HAP-1 (cell line): ENCODE results near the gene MMP15.

Source experiments
- DNase-seq, 2 experiments: peaks; one replicate each; pipeline ENCODE4 v3.0.0-alpha.2; 2016 to 2020; ENCODE audit warnings: low spot score in 2 of 2
- H3K27me3 ChIP-seq: fragments of 250-450 bp; sonication (Bioruptor Pico); 2 replicates; pipeline ENCODE4 v1.5.1; 2020; ENCODE audit warnings: low read depth, mild to moderate bottlenecking, moderate library complexity
- H3K36me3 ChIP-seq: fragments of 250-450 bp; sonication (Bioruptor Pico); replicated peaks from 2 replicates; pipeline ENCODE4 v1.5.1; 2020; ENCODE audit warnings: mild to moderate bottlenecking
- H3K4me1 ChIP-seq: fragments of 250-450 bp; sonication (Bioruptor Pico); 2 replicates; pipeline ENCODE4 v1.5.1; 2020; ENCODE audit warnings: mild to moderate bottlenecking
- H3K4me3 ChIP-seq: fragments of 250-450 bp; sonication (Bioruptor Pico); 2 replicates; pipeline ENCODE4 v1.5.1; 2020; ENCODE audit warnings: mild to moderate bottlenecking, moderate library complexity
- H3K9me3 ChIP-seq: fragments of 250-450 bp; sonication (Bioruptor Pico); 2 replicates; pipeline ENCODE4 v1.5.1; 2020; ENCODE audit warnings: mild to moderate bottlenecking, moderate library complexity
- in situ Hi-C: fragments of 300-500 bp; cut with MboI; formaldehyde crosslinking; loops from 3 replicates; pipeline ENCODE4 v1.14.3; 2020; ENCODE audit warnings: low sequenced_read_pairs, inconsistent platforms, mixed read lengths

Gene MMP15

DNA sequence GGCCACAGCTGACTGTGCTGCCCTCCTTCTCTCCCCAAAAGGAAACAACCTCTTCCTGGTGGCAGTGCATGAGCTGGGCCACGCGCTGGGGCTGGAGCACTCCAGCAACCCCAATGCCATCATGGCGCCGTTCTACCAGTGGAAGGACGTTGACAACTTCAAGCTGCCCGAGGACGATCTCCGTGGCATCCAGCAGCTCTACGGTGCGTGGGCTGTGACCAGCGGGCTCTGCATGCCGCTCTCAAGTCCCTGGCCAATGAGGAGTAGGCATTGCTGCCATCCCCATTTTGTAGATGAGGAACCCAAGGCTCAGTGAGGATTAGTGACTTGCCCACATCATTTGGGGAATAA lies 14.9 kb downstream of the MMP15 start:
- H3K4me1 ChIP-seq: no peaks in the 10 kb centered on the region
- DNase-seq: no peak
- no peaks in the 10 kb centered on the region for H3K36me3 ChIP-seq
- no peaks in the 10 kb centered on the region for H3K27me3 ChIP-seq
- H3K4me3 ChIP-seq: no peak overlapping the region
- no peaks in the 10 kb centered on the region for H3K9me3 ChIP-seq
- in situ Hi-C loops: no loop called here

DNA sequence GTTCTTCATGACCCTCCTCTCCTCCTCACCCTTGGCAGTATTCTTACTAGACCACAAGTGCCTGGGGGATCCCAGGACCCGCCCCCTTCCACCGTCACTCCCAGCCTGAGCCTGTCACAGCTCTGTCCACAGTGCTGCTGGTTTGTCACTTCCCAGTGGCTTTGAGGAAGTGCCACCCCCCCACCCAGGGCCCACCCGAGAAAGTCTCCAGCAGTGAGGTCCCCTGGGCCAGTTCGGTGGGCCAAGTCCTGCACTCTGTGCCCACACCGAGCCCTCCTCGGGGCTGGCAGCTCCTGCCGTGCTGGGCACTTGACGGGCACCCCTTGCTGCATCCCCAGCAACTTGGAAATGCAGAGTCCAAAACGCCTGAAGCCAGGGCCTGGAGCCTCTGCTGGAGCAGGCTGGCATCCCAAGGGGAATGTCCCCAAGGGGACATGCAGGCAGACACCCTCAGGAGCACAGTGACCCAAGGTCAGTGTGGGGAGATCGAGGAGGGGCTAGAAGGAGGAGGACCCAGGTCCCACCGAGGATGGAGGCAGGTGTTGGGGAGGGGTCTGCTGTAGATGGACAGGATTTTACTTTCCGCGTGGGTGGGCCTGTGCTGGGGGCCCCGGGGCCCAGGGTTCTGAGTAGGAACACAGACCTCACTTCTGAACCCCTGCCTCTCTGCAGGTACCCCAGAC lies 15.5 kb downstream of the MMP15 start:
- Histone ChIP-seq H3K27me3 (no peaks in the 10 kb centered on the region), H3K9me3 (no peaks in the 10 kb centered on the region), H3K36me3 (no peaks in the 10 kb centered on the region), H3K4me1 (no peaks in the 10 kb centered on the region), H3K4me3 (no peak overlapping the region)
- in situ Hi-C loops: no loop called here
- no peak for DNase-seq

DNA sequence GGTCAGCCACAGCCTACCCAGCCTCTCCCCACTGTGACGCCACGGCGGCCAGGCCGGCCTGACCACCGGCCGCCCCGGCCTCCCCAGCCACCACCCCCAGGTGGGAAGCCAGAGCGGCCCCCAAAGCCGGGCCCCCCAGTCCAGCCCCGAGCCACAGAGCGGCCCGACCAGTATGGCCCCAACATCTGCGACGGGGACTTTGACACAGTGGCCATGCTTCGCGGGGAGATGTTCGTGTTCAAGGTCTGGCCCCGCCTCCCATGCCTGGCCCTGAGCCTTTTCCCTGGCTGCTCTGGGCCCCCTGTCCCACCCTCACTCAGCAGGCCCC lies 16.0 kb downstream of the MMP15 start:
- in situ Hi-C loops: no loop called here
- Histone ChIP-seq H3K9me3 (no peaks in the 10 kb centered on the region), H3K36me3 (no peaks in the 10 kb centered on the region), H3K27me3 (no peaks in the 10 kb centered on the region), H3K4me1 (no peaks in the 10 kb centered on the region), H3K4me3 (no peak overlapping the region)
- no peak for DNase-seq

DNA sequence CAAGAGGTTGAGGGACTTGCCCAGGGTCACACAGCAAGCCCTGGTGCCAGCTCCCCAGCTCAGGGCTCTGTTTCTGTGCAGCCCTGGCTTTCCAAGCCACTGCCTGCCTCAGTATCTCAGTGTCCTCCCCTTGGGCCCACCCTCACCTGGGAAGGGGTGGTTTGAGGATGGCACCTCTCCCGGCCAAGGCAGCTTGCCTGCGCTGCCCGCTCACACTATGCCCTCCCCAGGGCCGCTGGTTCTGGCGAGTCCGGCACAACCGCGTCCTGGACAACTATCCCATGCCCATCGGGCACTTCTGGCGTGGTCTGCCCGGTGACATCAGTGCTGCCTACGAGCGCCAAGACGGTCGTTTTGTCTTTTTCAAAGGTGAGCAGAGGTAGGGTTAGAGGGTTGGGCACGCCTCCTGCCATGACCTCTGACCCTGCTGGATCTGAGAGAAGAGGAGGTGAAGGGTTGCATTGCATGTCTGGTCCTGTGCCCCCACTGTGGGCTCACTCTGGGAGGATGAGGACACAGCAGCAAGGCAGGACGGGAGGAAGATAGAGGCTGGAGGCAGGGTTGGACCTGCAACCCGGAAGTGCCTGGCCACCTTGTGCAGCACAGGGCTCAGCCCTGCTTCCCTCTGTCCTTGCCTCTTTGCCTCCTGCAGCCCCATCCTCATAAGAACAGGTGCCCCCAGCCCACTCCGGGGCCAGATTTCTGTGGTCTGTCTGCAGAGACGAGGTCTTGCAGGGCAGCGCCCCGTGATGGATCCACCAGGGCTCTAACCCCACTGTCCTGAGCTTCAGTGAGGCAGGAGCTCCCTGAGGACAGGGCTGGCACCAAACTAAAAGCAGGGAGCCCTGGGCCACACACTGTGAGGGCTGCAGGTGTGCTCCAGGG lies 16.7 kb downstream of the MMP15 start:
- Histone ChIP-seq H3K4me3 (no peak overlapping the region), H3K36me3 (no peaks in the 10 kb centered on the region), H3K9me3 (no peaks in the 10 kb centered on the region), H3K4me1 (no peaks in the 10 kb centered on the region), H3K27me3 (no peaks in the 10 kb centered on the region)
- in situ Hi-C loops: no loop called here
- DNase-seq: no peak

GRCh38 chr16:58042886-58043515 lies 17.4 kb downstream of the MMP15 start:
- in situ Hi-C loops: no loop called here
- H3K27me3 ChIP-seq: no peaks in the 10 kb centered on the region
- H3K4me3 ChIP-seq: no peak overlapping the region
- no peaks in the 10 kb centered on the region for H3K9me3 ChIP-seq
- H3K4me1 ChIP-seq: no peaks in the 10 kb centered on the region
- no peak for DNase-seq
- no peaks in the 10 kb centered on the region for H3K36me3 ChIP-seq

DNA sequence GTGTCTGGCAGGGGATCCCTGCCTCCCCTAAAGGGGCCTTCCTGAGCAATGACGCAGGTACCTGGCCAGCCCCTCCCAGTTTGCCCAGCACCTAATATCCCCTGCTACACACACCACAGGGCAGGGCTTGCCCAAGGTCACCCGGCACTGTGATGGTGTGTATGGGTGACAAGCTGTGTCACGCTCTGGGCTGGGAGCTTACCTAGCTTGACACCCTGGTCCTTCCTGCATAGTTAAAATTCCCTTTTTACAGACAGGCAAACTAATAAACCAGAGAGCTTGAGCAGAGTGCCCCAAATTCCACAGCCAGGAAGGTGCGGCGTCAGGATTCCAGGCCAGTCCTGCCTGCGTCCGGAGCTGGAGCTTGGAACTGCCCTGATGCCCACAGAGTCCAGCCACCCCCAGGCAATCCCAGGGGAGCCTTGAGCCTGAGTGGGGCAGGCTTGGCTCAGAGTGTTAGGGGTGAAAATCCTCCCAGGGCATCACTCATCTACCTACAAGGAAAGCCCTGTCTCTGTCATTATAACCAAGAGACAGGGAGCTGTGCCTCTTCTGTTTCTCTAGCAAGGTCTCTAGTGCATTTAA lies 18.1 kb downstream of the MMP15 start:
- no peaks in the 10 kb centered on the region for H3K36me3 ChIP-seq
- in situ Hi-C loops: no loop called here
- no peak for DNase-seq

DNA sequence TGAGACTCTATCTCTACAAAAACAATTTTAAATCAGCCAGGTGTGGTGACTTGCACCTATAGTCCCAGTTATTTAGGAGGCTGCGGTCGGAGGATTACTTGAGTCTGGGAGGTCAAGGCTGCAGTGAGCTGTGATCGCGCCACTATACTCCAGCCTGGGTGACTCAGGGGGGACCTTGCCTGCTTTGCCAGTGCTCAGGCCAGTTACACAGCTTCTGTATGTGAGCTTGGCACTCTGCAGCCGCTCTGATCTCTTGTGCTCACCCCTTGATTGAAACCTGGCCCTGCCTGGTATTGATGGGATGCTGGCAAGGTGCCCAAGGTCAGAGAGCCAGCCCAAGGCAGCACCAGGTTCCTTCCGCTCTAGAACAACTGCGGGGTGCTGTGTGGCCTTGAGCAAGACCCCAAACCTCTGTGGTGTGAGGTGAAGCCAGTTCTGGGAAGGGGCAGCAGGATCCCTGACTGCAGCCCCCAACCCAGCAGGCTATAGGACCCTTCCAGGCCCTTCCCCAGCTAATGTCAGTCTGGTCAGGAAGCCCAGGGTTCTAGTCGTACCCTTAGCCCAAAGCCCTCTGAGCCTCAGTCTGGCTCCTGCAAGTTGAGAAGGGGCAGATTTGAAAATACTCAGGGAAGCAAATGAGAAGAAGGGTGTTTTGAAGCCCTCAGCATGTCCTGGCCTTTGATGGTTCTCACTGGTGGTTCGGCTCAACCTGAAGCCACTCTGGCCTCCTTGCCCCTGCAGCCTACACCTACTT lies 18.9 kb downstream of the MMP15 start:
- Histone ChIP-seq H3K4me3 (no peak overlapping the region), H3K4me1 (no peaks in the 10 kb centered on the region), H3K36me3 (no peaks in the 10 kb centered on the region), H3K27me3 (no peaks in the 10 kb centered on the region), H3K9me3 (no peaks in the 10 kb centered on the region)
- in situ Hi-C loops: no loop called here
- DNase-seq: no peak

More for the DNA sequence above, 18.1 kb downstream of the MMP15 start:
- Histone ChIP-seq H3K4me1 (no peaks in the 10 kb centered on the region), H3K4me3 (no peak overlapping the region), H3K27me3 (no peaks in the 10 kb centered on the region), H3K9me3 (no peaks in the 10 kb centered on the region)

- H3K4me1 ChIP-seq: no peaks in the 10 kb centered on the region
- H3K27me3 ChIP-seq: no peaks in the 10 kb centered on the region
- H3K9me3 ChIP-seq: no peaks in the 10 kb centered on the region
- DNase-seq: no peak
- no peaks in the 10 kb centered on the region for H3K36me3 ChIP-seq
- in situ Hi-C loops: no loop called here
- H3K4me3 ChIP-seq: no peak overlapping the region
Measured at GRCh38 chr16:58045096-58045495, 19.5 kb downstream of the MMP15 start.

DNA sequence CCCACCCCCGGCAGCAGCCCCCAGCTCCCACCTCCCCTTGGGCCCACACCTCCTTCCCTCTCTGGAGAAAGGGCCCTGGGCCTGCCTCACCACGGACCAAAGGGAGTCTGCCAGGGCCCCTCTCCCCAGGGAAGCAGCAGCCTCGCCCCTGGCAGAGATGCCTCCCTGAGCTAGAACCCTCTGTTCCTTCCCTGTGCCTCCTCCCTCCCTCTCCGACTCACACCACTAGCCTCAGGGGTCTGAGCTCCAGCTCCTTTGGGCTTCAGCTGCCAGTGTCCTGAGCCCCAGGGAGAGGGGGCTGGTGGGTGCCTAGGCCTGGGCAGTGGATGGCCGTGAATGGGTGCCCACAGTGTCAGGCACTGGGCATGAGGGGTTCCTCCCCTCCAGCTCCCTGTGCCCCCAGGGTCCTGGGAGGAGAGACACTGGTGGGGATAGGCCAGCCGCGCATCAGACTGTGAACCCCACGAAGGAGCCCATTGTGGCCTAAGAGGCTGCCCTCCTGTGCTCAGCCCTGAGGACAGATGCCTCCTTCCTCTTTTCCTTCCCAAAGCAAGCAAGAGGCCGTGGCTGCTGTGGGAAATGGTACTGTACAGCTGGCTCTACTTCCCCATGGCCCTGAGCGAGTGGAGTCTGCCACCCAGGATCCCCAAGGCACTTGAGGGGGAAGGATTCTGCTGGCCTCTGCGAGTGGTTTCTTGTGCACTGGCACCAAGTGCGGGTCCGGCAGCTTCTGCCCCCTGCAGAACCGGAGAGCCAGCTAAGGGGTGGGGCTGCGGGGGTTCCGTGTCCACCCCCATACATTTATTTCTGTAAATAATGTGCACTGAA lies 20.7 kb downstream of the MMP15 start:
- no peak overlapping the region for H3K4me3 ChIP-seq
- no peaks in the 10 kb centered on the region for H3K36me3 ChIP-seq
- no peaks in the 10 kb centered on the region for H3K9me3 ChIP-seq
- H3K27me3 ChIP-seq: no peaks in the 10 kb centered on the region
- no peaks in the 10 kb centered on the region for H3K4me1 ChIP-seq
- in situ Hi-C loops: no loop called here
- no peak for DNase-seq

DNA sequence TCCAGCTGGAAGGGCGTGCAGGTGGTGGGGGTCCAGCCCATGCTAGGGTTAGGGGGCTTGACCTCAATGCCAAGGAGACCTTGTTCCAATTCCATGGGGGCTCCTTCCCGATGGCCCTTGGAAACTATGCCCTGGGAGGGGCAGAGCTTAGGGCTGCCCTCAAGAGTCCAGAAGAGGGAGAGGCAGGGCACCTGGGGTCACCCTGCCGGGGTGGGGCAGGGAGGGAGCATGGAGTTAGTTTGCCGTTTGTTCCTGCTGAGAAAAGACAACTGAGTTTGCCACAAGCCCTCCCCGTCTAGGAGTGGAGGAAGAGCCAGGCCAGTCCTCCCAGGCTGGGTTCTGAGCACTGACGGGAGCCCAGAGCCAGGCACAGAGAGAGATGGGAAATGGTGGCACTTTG lies 21.4 kb downstream of the MMP15 start:
- in situ Hi-C loops: no loop called here
- no peak for DNase-seq
- Histone ChIP-seq H3K36me3 (no peaks in the 10 kb centered on the region), H3K4me3 (no peak overlapping the region), H3K9me3 (no peaks in the 10 kb centered on the region), H3K4me1 (no peaks in the 10 kb centered on the region), H3K27me3 (no peaks in the 10 kb centered on the region)

DNA sequence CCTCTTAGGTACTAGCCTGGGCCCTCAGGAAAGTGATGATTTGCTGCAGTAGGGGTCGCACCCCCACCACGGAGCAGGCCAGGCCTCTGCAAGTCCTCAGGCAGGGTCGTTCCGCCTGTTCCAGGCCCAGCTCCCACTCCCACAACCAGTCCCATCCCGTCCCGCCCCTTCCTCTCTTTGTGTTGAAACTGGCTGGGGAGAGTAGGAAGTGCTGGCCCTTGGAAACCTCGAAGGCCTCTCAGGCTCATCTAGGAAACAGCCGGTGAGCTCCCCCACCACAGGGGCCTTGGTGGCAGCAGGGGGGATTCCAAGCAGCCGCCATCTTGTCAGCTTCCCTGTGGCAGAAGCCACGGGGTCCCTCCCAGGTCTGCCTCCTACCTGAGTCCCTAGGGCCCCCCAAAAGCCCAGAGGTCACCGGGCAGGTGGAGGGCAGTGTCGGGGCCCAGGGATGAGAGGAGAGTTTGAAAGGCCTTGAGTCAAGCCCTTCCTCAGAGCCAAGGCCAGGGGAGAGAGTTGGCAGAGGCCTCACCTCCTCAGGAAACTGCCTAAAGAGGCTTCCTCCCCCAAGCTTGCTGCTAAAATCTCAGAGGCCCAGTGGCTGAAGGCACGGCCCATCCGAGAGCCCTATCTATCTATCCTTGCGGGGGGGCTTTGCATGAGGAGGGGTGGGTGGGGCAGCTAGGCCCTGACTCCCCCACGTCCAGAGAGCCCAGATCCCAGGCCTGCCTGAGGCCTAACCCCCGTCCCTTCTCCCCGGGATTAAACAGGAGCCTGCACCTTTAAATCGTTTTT lies 22.2 kb downstream of the MMP15 start:
- Histone ChIP-seq H3K4me1 (no peaks in the 10 kb centered on the region), H3K9me3 (no peaks in the 10 kb centered on the region), H3K4me3 (no peak overlapping the region), H3K36me3 (no peaks in the 10 kb centered on the region), H3K27me3 (no peaks in the 10 kb centered on the region)
- DNase-seq: no peak
- in situ Hi-C loops: no loop called here

GRCh38 chr16:58048494-58049231 lies 23.1 kb downstream of the MMP15 start:
- in situ Hi-C loops: no loop called here
- Histone ChIP-seq H3K9me3 (no peaks in the 10 kb centered on the region), H3K27me3 (no peaks in the 10 kb centered on the region), H3K4me3 (no peak overlapping the region), H3K4me1 (no peaks in the 10 kb centered on the region), H3K36me3 (no peaks in the 10 kb centered on the region)
- no peak for DNase-seq
